NK-92 treated with Interleukin-12 subunit alpha and Interleukin-12 subunit beta, amount 100 ng/mL, for 24 hours (cell line): ENCODE data around the gene MPZL1.
A peak's percentile ranks its signal among the peaks of the same experiment; 100 is the strongest.
"Not testable (repeated sequence)": the region's sequence is repeated elsewhere in the genome, so short reads cannot be mapped to it uniquely, and the experiment has no call there.

Experiments
- DNase-seq: peaks from one replicate; lab custom pipeline; 2025; lab: John Stamatoyannopoulos, UW

Gene MPZL1

DNA sequence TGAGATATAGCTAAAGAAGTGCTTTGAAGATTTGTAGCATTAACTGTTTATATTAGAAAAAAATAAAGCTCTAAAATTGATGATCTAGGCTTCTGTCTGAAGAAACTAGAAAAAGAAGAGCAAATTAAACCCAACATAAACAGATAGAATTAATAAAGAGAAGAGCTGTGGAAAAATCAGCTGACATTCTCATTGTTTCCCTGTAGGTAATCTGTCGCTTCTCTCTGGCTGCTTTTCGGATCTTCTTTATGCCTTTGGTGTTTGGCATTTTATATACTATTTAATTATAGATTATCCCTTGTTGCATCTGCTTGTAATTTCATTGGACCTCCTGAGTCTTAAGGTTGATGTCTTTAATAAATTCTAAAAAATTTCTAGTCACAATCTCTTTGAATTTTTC is 59.8 kb downstream of the MPZL1 start:
- no peak for DNase-seq

DNA sequence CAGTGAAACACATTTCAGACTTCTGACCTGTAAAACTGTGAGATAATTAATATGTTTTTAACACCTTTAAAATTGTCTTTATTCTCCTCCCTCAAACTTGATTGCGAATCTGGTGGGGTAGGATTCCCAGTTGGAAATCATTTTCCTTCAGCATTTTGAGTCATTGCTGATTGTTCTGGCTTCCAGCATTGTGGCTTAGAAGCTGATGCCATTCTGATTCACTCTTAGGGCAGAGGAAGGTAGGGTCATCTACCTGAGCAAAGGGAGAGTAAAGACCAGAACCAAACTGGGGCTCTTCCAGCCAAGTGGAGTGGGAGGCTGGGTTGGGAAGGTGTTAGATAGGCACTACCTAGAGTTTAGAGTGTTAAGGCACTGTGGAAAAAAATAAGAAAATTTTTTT is 61.2 kb downstream of the MPZL1 start:
- no peak for DNase-seq

DNA sequence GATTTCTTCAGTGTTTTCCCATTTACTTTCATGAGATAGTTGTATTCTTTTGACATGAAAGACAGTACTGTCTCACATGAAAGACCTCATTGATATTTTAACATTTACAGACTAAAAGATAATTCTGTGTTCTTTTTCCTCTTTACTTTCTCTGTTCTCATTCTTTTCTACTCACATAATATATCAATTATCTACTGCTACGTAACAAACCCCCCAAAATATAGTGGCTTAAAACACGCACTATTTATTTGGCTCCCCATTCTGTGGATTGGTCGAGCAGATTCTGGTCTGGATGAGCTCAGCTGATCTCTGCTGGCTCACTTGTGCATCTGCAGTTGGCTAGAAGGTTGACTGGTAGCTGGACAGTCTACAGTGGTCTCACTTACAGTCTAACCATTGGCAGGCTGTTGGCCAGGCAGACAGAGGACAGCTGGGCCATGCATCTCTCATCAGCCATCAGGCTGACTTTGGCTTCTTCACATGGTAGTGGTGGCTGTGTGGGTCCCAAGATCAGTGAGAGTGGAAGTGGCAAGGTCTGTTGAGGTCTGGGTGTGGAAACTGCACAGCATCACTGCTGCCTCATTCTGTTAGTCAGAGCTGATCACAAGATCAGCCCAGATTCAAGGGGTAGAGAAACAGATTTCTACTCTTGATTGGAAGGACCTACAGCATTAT is 63.2 kb downstream of the MPZL1 start:
- DNase-seq: no peak

DNA sequence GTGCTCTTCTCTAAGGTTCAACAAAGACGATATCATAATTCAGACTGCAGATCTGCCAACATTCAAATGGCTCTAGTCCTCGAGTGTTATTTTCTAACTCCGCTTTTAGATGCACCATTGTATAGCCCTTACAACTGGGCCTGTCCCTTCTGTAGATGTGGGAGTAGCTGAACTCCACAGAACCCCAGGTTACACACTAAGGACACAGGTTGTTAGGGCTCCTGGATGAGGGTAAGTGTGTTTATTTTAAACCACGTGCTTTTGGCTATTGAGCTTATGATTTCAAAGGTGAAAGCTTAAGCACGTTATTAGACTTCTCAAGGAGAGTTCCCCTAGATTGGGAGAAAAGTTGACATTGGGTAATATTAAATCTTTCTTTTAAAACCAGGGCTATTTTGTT is 64.7 kb downstream of the MPZL1 start:
- no peak for DNase-seq

DNA sequence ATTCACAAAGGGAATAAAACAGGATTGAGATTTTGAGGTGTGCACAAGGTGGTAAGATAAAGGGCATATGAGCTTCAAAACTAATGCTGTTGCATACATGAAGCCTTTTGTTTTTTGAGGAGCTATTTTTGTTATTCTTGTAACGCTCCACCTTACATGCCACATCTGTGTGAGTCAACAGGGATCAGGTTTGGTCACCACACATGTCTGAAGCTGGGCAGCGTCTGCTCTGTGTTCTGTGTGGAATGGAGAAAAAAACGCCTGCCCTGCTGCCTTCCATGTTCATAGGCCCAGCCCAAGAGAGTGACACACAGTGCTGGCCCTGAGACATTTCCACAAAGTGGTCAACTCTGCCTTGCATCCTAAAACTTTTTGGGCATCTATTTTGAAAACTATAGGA is 67.7 kb downstream of the MPZL1 start:
- DNase-seq: no peak

DNA sequence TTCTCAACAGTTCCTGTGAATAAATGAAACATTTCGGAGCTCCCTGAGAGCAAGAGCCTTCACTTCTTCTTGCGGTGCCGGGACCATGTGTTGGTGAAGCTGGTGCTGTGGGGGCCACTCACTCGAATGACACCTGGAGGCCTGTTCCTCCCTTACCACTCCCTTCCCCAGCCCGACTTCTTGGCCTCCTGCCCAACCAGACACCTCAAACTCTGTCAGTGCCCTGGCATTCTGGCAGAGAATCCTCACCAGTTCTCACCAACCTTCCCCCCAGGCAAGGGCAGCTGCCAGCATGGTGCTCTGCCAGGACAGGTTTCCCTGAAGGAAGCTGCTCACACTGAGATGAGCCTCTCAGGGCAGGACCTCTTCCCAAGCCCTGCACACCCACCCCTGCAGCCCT is 68.3 kb downstream of the MPZL1 start:
- no peak for DNase-seq

DNA sequence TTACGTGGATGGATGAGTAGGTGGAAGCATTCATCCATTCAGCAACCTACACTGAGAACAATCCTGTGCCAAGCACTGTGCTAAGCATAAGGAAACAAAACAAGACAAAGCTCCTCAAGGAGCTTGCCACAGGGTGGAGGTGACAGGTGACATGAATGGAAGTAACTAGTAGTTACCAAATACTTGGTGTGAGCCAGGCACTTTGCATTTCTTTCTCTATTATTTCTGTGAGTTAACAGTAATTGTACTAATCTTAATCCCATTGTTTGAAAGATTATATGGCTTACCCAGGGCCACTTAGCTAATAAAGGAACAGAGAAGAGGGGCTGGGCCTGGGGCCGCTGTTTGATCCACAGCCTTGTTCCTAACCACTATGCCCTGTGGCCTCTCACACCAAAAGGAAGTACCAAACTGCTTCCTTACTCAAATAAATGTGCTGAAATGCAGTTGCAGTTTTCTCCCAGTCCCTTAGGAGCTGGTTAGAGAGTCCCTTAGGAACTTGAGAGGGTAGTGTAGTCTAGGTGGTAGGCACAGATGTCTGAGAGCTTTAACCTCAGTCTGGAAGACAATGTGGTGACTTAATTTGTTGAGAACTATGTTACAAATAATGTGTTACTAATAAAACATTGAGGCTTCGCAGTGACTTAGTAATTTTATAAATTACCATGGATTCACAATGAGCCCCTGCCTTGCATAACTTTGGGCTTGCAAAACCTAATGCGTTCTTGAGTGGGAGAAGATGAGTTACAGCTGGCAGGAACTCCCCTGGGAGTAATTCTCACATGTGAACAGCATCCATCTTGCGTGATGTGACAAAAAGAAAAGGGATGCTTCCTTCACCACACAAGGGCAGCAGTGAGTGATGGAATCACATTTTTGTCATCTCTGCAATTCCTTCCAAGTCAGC is 69.8 kb downstream of the MPZL1 start:
- DNase-seq: no peak

DNA sequence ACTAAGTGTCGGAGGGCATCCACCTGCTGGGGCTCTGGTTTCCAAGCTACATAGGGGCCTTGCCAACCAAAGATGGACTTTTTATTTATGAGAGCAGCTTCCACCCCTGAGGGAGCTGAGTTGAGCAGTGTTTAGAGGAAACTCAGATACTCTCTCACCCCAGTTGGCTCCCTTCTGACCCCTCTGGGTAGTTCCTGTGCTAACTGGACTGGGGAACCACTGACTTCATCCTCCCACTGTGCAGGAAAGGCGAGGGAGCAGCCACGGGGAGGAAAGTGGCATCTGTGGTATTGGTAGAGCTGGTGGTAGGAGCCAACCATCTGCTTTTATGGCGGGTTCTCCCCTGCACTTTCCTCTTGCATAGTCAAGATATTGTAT is 70.4 kb downstream of the MPZL1 start:
- DNase-seq: no peak

GRCh38 chr1:167794043-167794442 is 72.3 kb downstream of the MPZL1 start:
- no peak for DNase-seq

GRCh38 chr1:167795810-167796740 is 74.3 kb downstream of the MPZL1 start:
- DNase-seq: no peak

GRCh38 chr1:167797015-167797414 is 75.2 kb downstream of the MPZL1 start:
- DNase-seq: no peak

- no peak for DNase-seq
Measured at GRCh38 chr1:167798952-167799351, 77.2 kb downstream of the MPZL1 start.

GRCh38 chr1:167799747-167800146 is 78.0 kb downstream of the MPZL1 start:
- no peak for DNase-seq

GRCh38 chr1:167800251-167800650 is 78.5 kb downstream of the MPZL1 start:
- DNase-seq: no peak

- DNase-seq: no peak
Measured at GRCh38 chr1:167802235-167802634, 80.5 kb downstream of the MPZL1 start.

- peak; percentile 74 for DNase-seq
Measured at GRCh38 chr1:167803358-167804207, 81.8 kb downstream of the MPZL1 start.

DNA sequence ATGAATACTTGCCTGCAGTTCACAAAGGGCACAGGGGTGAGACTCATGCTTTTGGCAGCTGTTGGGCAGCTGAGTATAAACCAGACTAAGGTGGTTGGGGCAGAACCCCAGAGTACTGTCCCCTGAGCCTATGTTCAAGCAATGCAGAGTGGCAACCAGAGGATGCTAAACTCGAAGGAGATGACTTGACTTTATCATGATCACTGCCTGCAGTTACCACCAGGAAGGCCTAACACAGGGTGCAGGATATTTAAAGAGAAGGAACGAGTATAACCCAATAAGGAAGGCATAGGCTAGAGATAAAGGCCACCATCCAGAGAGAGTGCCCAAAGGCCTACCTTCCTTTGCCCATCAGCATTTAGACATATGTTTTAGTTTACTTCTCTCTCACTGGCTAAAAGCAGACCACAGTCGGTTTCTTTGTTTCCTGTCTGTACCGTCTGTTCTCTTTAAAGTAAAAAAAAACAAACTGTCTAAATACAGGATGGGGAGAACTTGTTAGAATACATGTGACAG is 83.3 kb downstream of the MPZL1 start:
- no peak for DNase-seq

- not testable (repeated sequence) for DNase-seq
Measured at GRCh38 chr1:167806235-167806634, 84.5 kb downstream of the MPZL1 start.

GRCh38 chr1:167806676-167807075 is 84.9 kb downstream of the MPZL1 start:
- DNase-seq: not testable (repeated sequence)

DNA sequence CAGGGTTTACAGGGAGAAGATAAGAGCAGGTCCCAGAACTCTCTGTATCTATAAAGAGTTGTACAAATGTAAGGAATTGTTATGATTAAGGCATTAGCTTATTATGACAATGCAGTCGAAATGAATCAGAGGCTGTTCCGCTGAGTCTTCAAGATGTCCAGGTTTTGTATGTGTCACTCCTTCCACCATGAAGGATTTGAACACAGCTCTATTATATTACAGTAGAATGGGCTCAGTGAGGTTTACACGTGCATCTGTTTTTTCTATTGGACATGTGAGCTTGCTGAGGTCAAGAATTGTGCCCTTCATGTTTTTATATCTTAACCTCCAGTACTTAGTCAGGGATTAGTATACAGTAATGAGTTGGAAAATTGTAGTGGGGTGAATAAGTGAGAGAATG is 86.3 kb downstream of the MPZL1 start:
- no peak for DNase-seq

GRCh38 chr1:167808690-167809089 is 86.9 kb downstream of the MPZL1 start:
- DNase-seq: no peak
